Measurements from ENCODE around the gene COX14.
"Not testable (repeated sequence)": the region's sequence is repeated elsewhere in the genome, so short reads cannot be mapped to it uniquely, and the experiment has no call there.

COX14 gene

DNA sequence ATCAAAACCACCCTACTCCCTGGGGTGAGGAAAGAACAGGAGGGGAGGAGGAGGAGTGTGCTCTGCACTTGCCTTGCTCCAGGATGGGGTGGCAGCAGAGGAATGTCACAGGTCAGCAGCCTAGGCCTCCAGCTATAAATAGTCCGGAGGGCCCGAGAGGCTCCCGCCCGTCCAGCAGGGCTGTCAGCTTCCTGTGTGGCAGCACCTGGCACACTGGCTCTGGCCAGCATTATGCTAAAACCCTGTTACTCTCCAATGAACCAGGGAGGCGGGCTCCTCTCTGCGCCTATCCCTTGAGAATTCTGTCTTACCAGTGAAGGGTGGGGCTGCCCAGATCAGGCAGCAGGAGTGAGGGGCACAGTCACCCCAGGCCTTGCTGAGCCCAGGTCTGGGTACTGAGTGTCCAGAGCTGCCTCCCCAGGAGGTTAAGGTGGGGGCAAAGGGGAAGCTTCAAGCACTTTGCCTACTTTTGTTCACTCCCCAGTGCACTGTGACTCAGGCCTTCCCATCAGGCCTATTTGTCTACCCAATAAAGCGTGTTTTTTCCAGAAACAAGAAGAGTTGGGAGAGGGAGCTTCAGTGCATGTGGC lies 1.2 kb upstream of the COX14 start:
- peak; percentile 33 for DNase-seq

DNA sequence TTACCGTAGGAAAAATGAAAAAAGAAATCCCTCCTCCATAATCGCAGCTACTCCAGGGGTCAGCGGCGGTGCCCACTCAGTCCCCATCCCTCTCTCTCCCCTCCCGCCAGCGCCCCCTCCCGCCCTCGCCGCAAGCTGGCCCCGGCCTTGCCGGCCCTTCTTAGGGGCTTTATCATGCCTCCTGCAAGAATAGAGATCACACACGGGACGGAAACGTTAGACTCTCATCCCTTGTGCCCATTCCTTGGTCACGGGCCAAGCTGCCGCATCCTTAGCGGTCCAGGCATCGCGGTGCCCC lies 692 bp upstream of the COX14 start:
- no peak for DNase-seq

DNA sequence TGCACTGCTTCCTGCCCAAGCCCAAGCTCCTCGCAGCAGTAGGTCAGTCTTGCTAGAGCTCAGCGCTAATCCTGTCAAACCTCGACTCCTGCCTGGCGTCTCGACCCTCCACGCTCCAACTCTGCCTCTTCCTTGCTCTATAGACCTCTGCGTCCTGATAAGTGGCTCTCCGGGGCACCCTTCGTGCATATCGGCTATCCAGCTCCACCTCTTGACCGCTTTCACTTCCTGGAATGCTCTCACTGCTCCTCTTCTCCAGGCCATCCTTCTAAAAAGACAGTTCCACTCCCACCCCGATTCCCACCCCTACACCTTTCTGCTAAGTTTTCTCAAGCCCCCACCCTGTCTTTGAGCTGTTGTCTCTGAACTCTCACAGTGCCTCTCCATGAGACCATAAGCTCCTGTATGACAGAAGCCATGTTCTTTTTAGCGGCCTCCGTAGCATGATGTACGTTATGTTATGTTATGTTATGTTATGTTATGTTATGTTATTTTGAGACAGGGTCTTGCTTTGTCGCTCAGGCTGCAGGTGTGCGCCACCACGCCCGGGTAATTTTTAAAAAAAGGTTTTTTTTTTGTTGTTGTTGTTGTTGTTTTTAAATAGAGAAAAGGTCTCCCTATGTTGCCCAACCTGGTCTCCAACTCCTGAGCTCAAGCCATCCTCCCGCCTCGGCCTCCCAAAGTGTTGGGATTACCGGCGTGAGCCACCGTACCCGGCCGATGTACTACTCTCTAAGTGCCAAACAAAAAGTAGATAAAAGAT lies 601 bp downstream of the COX14 start:
- no peak for DNase-seq

DNA sequence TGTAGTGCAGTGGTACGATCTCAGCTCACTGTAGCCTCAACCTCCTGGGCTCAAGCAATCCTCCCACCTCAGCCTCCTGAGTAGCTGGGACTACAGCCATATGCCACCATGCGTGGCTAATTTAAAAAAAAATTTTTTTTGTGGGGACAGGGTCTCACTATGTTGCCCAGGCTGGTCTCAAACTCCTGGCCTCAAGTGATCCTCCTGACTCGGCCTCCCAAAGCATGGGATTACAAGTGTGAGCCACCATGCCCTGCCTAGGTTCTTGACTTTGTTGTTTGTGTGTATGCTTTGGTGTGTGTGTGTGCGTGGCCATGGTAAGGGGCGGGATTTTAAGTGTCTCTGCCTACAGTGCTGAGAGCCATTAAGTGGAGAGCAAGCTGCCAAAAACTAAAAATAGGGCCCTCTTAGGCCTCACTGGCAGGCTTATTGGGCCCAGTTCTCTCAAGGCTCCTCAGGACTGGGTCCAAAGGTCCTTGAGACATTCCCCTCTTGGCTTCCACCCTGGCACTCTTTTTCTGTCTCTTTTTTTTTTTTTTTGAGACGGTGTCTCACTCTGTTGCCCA lies 5.1 kb downstream of the COX14 start:
- no peak for DNase-seq

DNA sequence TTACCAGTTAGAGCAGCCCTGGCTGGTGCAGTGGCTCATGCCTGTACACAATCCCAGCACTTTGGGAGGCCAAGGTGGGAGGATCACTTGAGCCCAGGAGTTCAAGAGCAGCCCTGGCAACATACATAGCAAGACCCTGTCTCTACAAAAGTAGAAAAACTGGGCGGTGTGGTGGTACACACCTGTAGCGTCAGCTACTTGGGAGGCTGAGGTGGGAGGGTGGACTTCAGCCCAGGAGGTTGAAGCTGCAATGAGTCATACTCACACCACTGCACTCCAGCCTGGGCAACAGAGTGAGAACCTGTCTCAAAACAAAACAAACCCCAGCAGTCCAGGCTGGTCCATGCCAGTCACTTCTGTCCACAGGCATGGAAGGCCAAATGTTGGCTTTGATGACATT lies 7.4 kb downstream of the COX14 start:
- no peak for DNase-seq

DNA sequence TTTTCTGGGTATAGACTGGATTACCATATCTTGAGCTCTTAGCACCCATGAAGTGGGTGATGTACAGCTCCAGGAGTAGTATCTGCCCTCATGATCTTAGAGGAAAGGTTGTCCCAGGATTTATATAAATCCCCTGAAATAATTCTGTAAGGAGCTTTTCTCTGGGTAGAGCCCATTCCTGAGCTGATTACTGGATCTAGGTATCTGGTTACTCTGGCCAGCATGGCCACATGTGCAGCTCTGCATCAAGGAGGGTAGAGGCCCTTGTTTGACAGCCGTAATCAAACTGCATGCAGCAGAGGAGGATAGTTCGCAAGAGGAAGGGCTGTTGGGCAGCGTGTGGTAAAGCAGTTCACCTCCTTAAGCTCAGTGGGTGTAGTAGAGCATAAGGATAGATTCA lies 8.5 kb downstream of the COX14 start:
- no peak for DNase-seq

DNA sequence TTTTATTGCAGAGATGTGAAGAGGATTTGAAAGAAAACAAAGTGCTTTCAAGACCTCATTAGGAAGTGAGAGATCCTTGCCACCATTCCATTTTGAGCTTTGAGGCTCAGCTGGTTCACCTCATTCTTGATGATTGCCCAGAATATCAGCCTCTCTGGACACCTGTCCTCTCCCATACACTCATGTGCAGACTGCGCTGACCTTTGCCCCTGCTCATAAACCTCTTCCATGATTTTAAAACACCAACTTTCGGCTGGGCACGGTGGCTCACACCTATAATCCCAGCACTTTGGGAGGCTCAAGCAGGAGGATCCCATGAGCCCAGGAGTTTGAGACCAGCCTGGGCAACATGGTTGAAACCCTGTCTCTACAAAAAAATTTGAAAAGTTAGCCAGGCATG lies 8.9 kb downstream of the COX14 start:
- no peak for DNase-seq

DNA sequence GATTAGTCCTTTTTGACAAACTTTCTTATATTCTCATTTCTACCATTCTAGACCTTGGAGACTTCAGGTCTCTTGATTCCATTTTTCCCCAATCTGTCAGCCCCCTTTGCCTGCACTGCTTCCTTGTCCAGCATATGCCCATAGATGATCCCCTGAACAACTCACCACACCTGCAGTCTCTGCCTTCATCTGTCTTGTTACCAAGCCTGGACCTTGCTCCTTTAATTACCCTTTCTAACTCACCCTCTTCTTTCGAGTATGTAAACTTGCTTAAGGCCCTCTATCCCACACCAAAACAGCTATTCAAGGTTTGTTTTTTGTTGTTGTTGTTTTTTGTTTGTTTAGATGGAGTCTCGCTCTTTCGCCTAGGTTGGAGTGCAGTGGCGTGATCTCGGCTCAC lies 9.6 kb downstream of the COX14 start:
- no peak for DNase-seq

DNA sequence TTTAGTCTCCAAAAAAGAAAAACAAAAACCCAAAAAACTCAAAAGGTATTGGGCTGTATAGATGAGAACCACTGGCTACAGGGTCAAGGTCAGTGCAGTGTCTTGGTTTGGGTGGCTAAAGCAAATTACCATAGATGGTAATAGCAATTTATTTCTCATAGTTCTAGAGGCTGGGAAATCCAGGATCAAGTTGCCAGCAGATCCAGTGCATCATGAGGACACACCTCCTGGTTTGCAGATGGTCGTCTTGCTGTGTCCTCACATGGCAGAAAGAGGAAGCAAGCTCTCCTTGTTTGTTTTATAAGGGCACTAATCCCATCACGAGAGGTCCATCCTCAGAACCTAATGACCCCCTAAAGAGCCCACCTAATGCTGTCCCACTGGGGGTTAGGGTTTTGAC lies 11.2 kb downstream of the COX14 start:
- no peak for DNase-seq

DNA sequence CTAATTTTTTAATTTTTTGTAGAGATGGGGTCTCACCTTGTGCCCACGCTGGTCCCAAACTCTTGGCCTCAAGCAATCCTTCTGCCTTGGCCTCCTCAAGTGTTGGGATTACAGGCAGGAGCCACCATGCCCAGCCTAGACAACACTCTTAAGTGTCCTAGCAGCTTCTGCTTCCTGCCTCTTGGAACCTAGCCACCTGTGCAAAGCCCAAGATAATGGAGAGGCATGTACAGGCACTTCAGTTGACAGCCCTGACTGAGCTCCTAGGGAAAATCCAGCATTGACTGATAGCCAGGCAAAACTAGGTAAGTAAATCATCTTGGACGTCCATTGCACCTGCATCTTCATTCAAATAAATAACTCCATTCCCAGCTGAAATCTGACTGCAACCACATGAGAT lies 15.5 kb downstream of the COX14 start:
- no peak for DNase-seq

DNA sequence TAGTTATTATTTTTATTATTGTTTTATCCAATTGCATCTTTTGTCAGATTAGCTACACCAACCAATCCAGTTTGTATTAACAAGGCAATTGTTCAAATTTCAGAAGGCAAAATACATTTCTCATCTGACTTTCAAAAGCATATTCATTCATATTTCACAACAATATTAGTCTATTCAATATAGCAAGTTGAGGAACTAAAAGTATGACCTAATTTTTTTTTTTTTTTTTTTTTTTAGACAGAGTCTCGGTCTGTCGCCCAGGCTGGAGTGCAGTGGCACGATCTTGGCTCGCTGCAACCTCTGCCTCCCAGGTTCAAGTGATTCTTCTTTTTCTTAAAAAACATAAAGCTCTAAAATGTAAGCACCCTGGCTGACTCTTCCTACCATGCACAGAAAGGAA lies 17.3 kb downstream of the COX14 start:
- no peak for DNase-seq

DNA sequence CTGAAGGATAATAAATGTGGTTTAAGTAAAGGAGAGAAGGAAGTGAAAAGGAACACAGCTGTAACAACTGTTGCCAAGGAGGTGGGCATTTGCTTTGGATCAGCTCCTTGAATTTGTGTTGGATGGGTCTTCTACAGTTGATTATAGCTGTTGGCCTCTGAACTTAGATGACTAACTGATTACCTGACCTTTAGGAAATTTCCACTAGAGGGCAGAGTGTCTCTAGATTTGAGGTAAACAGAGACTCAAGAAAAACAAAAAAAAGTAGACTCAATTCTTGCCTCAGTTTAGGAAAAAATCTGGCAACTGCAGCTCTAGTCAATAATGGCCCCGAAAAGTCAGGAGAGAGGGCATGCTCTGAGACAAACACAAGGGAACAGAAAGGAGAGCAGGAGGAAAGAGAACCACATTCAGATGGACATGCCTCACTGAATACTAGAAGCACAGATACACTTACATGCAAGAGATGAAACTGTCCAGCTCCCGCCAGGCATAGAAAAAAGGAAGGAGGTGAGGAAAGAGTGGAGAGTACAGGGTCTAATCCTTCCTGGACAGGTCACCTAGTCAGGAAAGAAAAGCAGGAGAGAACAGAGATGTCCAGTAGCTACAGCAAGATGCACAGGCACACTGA lies 20.6 kb downstream of the COX14 start:
- no peak for DNase-seq

DNA sequence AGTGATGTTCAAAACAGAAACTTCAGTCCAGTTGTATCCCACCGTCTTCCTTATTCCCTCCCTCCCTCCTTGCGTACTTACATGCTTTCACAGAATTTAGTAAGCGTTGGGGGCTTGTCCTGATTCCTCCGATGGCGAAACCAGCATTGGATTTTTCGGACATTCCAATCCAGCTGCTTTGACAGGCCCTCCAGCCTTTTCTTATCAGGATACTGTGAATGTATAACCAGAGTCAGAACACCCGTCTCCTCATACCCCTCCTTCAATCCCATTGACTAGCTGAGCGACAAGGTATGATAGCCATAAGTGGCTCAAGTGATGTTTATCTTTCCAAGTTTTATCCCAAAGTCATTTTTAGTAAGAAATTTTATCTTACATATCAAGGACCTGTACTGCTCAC lies 31.0 kb downstream of the COX14 start:
- DNase-seq: no peak

DNA sequence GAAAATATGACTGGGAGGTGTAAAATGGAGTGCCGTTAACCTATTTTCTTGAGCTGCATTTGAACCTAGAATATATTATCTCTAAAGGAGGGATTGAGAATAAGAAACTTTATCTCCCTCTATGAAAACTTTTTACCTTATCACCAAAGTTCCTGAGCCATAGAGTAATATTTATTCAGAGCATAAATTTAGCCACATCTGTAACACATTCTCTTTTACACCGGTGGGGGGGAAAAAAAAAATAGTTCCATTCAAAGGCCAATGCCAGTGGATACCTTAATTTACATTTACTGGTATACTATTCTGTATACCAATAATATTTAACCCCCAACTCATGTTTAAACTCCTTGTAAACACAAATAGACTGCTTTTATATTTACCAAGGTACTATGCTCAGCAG lies 33.4 kb downstream of the COX14 start:
- no peak for DNase-seq

DNA sequence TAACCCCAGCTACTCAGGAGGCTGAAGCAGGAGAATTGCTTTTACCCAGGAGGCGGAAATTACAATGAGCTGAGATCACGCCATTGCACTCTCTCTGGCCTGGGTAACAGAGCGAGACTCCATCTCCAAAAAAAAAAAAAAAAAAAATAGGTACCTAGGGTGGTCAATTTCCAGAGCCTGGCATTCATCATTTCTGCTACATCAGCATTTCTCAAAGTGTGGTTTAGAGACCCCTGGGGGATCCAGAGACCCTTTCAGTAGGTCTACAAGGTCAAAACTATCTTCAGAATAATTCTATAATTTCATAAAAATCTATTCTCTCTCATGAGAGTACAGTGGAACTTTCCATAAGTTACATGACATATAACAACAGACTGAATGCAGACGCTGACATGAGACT lies 35.2 kb downstream of the COX14 start:
- no peak for DNase-seq

DNA sequence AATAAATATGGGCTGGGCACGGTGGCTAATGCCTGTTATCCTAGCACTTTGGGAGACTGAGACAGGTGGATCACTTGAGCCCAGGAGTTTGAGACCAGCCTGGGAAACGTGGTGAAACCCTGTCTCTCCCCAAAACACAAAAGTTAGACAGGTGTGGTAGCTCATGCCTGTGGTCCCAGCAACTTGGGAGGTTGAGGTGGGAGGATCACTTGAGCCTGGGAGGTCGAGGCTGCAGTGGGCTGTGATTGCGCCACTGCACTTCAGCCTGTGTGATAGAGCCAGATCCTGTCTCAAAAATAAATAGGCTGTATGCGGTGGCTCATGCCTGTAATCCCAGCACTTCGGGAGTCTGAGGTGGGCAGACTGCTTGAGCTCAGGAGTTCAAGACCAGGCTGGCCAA lies 36.0 kb downstream of the COX14 start:
- not testable (repeated sequence) for DNase-seq

DNA sequence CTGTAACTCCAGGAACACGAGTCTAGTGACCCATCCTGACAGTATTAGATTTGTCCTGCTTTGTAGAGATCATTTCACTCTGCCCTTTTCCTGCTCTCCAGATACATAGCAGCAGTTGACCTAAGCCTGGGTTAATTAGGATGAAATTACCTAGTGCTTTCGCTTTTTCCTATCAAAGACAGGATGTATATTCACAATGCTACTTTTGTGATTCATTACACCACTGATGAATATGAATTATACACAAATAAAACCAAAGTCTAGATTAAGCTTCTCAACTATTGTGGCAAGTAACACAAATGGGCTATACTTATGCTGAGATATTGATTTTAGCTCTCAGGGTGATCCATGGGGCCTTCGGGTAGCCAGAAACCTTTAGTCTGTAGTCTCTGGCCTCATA lies 37.3 kb downstream of the COX14 start:
- DNase-seq: no peak

DNA sequence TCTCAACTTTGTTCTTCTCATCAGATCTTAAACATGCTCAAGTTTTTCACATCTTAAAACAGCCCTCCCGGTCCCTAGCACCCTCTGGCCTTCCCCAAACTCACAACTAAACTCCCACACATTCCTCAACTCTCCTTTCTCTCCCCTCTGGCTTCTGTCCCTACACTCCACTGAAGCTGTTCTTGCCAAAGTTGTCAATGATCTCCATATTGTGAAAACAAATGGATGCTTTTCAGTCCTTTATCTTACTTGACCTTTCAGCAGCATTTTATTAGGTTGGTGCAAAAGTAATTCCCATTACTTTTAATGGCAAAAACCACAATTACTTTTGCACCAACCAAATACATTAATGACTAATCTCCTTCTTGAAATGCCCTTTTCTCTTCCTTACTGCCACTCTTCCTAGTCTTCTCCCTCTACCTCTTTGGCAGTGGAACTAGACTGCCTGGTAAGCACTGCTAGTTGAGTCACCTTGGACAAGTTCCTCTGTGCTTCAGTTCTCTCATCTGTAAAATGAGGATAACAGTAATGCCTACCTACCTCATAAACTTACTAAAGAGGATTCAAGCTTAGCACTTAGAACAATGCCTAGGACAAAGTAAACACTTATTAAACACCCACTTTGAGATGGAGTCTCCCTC lies 39.1 kb downstream of the COX14 start:
- DNase-seq: no peak

DNA sequence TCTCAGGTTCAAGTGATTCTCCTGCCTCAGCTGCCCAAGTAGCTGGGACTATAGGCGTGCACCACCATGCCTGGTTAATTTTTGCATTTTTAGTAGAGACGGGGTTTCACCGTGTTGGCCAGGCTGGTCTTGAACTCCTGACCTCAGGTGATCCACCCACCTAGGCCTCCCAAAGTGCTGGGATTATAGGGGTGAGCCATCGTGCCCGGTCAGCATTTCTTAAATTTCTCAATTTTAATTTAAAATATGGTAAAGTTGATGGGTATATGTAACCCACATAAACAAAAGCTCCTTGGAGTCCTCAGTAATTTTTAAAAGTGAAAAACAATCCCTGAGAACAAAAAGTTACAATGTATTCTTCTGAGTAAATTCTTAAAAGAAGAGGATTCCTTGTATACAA lies 42.9 kb downstream of the COX14 start:
- DNase-seq: not testable (repeated sequence)

DNA sequence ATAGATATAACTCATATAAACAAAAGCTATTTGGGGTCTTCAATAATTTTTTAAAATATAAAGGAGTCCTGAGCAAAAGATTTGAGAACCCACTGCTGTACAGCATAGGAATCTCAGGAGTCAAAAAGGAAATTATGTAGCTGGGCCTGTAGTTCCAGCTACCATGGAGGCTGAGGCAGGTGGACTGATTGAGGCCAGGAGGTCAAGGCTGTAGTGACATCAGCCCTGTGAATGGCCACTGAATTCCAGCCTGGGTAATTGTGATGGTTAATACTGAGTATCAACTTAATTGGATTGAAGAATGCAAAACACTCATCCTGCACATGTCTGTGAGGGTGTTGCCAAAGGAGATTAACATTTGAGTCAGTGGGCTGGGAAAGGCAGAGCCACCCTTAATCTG lies 44.6 kb downstream of the COX14 start:
- no peak for DNase-seq

DNA sequence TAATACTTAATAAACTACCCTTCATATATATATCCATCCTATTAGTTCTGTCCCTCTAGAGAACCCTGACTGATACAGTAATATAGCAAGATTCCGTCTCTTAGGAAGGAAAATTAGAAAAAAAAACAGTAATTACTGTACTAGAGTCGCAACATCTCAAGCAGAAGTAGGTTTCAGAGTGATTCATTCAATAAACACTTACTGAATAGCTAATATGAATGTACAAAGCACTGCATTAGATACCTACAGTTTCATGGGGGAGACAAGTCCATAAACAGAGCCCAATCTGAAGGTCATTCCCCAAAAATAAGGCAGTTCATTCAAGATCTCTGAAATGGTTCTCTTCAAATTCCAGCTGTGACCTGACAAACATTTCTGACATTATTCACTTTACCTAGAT lies 45.2 kb downstream of the COX14 start:
- no peak for DNase-seq

DNA sequence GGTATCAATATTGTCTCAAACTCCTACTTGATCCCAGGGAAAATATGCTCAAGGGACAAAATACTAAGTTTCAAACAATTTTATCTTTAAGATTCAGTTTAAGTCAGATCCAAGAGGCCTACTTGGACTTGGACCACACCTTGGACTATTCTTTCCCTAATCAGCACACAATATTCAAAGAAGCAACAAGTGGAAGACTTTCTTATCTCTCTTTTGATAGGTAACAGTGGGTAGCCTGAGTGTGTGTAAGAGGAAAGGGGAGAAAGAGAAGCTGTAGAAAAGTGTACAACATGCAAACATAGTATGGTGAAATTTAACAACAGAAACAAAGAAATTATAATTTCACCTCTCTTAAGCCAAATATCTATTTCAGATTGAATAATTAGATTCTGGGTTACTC lies 48.6 kb downstream of the COX14 start:
- DNase-seq: no peak

DNA sequence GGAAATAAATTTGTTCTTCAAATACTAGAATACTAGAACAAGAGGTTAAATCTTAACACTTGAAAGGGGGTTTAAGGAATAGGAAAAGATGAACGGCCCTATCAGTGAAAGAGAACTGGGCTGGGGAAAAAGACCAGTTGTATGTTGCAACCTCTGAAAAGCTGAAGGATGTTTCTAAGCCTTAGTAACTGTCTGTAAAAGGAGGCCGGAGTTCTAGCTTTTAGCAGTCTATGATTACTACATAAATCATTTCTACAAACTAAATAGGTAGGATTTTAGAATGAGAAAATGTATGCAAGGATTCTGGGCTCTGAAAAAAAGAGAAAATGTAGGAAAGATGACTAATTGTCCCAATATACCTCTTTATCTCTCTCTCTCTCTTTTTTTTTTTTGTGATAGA lies 50.2 kb downstream of the COX14 start:
- DNase-seq: no peak

DNA sequence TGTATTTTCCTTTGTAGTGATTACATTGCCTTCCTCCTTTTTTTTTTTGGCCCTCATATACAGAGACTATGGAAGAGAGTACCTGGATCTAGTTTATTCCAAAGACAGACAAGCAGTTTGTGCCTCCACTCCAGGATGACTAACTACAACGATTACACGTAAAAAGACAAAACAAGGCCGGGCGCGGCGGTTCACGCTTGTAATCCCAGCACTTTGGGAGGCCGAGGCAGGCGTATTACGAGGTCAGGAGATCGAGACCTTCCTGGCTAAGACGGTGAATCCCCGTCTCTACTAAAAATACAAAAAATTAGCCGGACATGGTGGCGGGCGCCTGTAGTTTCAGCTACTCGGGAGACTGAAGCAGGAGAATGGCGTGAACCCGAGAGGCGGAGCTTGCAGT lies 52.9 kb downstream of the COX14 start:
- no peak for DNase-seq
